WTC11 (cell line): ENCODE results near the gene DUSP15. TPM values are rescaled to one million over a fixed set of nuclear protein-coding genes. Genes with fewer than 3 reads are reported as not detected.
A peak's percentile ranks its signal among the peaks of the same experiment; 100 is the strongest.

Source experiments
- ATAC-seq: fragments of 200-7000 bp; cut with Tn5 transposase; 2 replicates; pipeline ENCODE4 v1.10.0; 2021; ENCODE audit warnings: mild to moderate bottlenecking, moderate library complexity
- CTCF ChIA-PET: fragments of 300-600 bp; sonication (Branson Sonifier 250); formaldehyde crosslinking; loops from one replicate; lab custom pipeline; 2021; ENCODE audit warnings: antibody characterized with exemption; lab: Charles Lee
- POLR2A ChIA-PET: fragments of 350-600 bp; sonication (Branson Sonifier 250); formaldehyde crosslinking; loops from one replicate; lab custom pipeline; 2021; ENCODE audit warnings: antibody characterized with exemption; lab: Charles Lee
- DNase-seq: peaks from one replicate; pipeline ENCODE4 v3.0.0; 2021; ENCODE audit warnings: low spot score
- H3K27ac Mint-ChIP-seq: 2 replicates; pipeline ENCODE4 v1.8.0; 2021; ENCODE audit warnings: mixed read lengths
- H3K27me3 Mint-ChIP-seq: 2 replicates; pipeline ENCODE4 v1.8.0; 2021; ENCODE audit warnings: low read depth, mild to moderate bottlenecking, moderate library complexity, mixed read lengths
- H3K36me3 Mint-ChIP-seq: 2 replicates; pipeline ENCODE4 v1.8.0; 2021; ENCODE audit warnings: mixed read lengths
- H3K4me1 Mint-ChIP-seq: 2 replicates; pipeline ENCODE4 v1.8.0; 2022; ENCODE audit warnings: mixed read lengths
- H3K4me3 Mint-ChIP-seq: 2 replicates; pipeline ENCODE4 v1.8.0; 2021; ENCODE audit warnings: mild to moderate bottlenecking, moderate library complexity, mixed read lengths
- H3K9me3 Mint-ChIP-seq: 2 replicates; pipeline ENCODE4 v1.8.0; 2021; ENCODE audit warnings: mixed read lengths
- ATF2 ChIP-seq: sonication (generic); formaldehyde crosslinking; IDR thresholded peaks from 2 replicates; pipeline ENCODE4 v1.8.1; 2022; ENCODE audit warnings: low read depth, missing genetic modification reagents, borderline replicate concordance
- ATF6 ChIP-seq: sonication (generic); formaldehyde crosslinking; IDR thresholded peaks from 2 replicates; pipeline ENCODE4 v1.8.1; 2023; ENCODE audit warnings: mild to moderate bottlenecking, missing genetic modification reagents
- JUN ChIP-seq: sonication (generic); formaldehyde crosslinking; IDR thresholded peaks from 2 replicates; pipeline ENCODE4 v1.8.0; 2023; ENCODE audit warnings: mild to moderate bottlenecking, missing genetic modification reagents
- MYBL2 ChIP-seq: sonication (generic); formaldehyde crosslinking; IDR thresholded peaks from 2 replicates; pipeline ENCODE4 v1.8.1; 2023; ENCODE audit warnings: mild to moderate bottlenecking, moderate library complexity, missing genetic modification reagents
- NFE2L1 ChIP-seq: sonication (generic); formaldehyde crosslinking; IDR thresholded peaks from 2 replicates; pipeline ENCODE4 v1.8.1; 2023; ENCODE audit warnings: missing genetic modification reagents
- NFYB ChIP-seq: sonication (generic); formaldehyde crosslinking; conservative IDR thresholded peaks from 2 replicates; pipeline ENCODE4 v1.8.0; 2022; ENCODE audit warnings: low read depth, missing genetic modification reagents
- NR3C1 ChIP-seq: sonication (generic); formaldehyde crosslinking; conservative IDR thresholded peaks from 2 replicates; pipeline ENCODE4 v1.8.1; 2023; ENCODE audit warnings: low read depth, mild to moderate bottlenecking, missing genetic modification reagents
- SMAD3 ChIP-seq: sonication (generic); formaldehyde crosslinking; IDR thresholded peaks from 2 replicates; pipeline ENCODE4 v1.8.0; 2022; ENCODE audit warnings: missing genetic modification reagents, mild to moderate bottlenecking, borderline replicate concordance
- ZBTB43 ChIP-seq: sonication (generic); formaldehyde crosslinking; IDR thresholded peaks from 2 replicates; pipeline ENCODE4 v1.8.1; 2023; ENCODE audit warnings: mild to moderate bottlenecking, missing genetic modification reagents
- ZNF232 ChIP-seq: sonication (generic); formaldehyde crosslinking; IDR thresholded peaks from 2 replicates; pipeline ENCODE4 v1.8.0; 2022; ENCODE audit warnings: mild to moderate bottlenecking, missing genetic modification reagents
- ZNF263 ChIP-seq: sonication (generic); formaldehyde crosslinking; IDR thresholded peaks from 2 replicates; pipeline ENCODE4 v1.8.1; 2022; ENCODE audit warnings: low read depth, mild to moderate bottlenecking, moderate library complexity, missing genetic modification reagents
- ZNF671 ChIP-seq: fragments of 250-450 bp; sonication (Bioruptor Pico); IDR thresholded peaks from 2 replicates; pipeline ENCODE4 v1.8.0; 2021; ENCODE audit warnings: mild to moderate bottlenecking
- total RNA-seq: library from RNA; stranded (reverse); gene quantifications from 3 replicates; pipeline ENCODE4 v1.2.3, GENCODE V29; 2021
- TF ChIP-seq, protein P1 (sequence below): sonication (generic); formaldehyde crosslinking; IDR thresholded peaks from 2 replicates; pipeline ENCODE4 v1.8.0; 2022; ENCODE audit warnings: mild to moderate bottlenecking, missing genetic modification reagents
- TF ChIP-seq, protein P2 (sequence below): fragments of 250-450 bp; sonication (Bioruptor Pico); IDR thresholded peaks from 2 replicates; pipeline ENCODE4 v1.9.0; 2021; ENCODE audit warnings: mild to moderate bottlenecking

Gene DUSP15
- total RNA-seq, 1 experiment from 2014 or later: 1.7 TPM

- DNase-seq: peak; percentile 41
- ATAC-seq: peak; percentile 8
- CTCF ChIA-PET: interaction anchor here (0.7 to 3.6 kb wide), 17 partner anchors 8 to 231 kb away, joined by 3 to 28 read pairs (median 6); partner anchors contain the start of genes FOXS1, PDRG1 and XKR7
- peaks cover 35% of the 10 kb centered on the region for H3K27me3 Mint-ChIP-seq
- H3K4me1 Mint-ChIP-seq: peaks cover 15% of the 10 kb centered on the region
- peak overlapping the region; percentile 72 for H3K4me3 Mint-ChIP-seq
- POLR2A ChIA-PET: interaction anchor here (1.0 to 1.6 kb wide), 4 partner anchors 9 to 108 kb away, joined by 3 to 6 read pairs (median 5); partner anchors contain the start of genes DUSP15, PDRG1 and TTLL9
- no peak overlapping the region for H3K27ac Mint-ChIP-seq
- no peaks in the 10 kb centered on the region for H3K9me3 Mint-ChIP-seq
- H3K36me3 Mint-ChIP-seq: no peaks in the 10 kb centered on the region
- TF ChIP-seq, protein P1, sequence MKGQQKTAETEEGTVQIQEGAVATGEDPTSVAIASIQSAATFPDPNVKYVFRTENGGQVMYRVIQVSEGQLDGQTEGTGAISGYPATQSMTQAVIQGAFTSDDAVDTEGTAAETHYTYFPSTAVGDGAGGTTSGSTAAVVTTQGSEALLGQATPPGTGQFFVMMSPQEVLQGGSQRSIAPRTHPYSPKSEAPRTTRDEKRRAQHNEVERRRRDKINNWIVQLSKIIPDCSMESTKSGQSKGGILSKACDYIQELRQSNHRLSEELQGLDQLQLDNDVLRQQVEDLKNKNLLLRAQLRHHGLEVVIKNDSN: no peak
- TF ChIP-seq ZNF232 (CRISPR knock-in tag) (no peak), ATF2 (no peak), NR3C1 (0 out of 2 replicates have a peak, but pooled peaks have one; percentile 49), ZNF263 (CRISPR knock-in tag) (no peak)
- TF ChIP-seq, all 79 proteins: peak for 1
These were observed 9.8 kb downstream of the DUSP15 start for GRCh38 chr20:31860390-31861134.

- ChIA-PET CTCF (interaction anchor here (0.7 to 3.6 kb wide), 15 partner anchors 8 to 171 kb away, joined by 3 to 28 read pairs (median 6); partner anchors contain the start of genes FOXS1, PDRG1 and XKR7), POLR2A (interaction anchor here (1.0 to 1.6 kb wide), 4 partner anchors 10 to 109 kb away, joined by 3 to 6 read pairs (median 5); partner anchors contain the start of genes DUSP15, PDRG1 and TTLL9)
- H3K27ac Mint-ChIP-seq: no peak overlapping the region
- H3K9me3 Mint-ChIP-seq: no peaks in the 10 kb centered on the region
- DNase-seq (no peak), ATAC-seq (no peak)
- H3K27me3 Mint-ChIP-seq: peaks cover 35% of the 10 kb centered on the region
- TF ChIP-seq, protein P2, sequence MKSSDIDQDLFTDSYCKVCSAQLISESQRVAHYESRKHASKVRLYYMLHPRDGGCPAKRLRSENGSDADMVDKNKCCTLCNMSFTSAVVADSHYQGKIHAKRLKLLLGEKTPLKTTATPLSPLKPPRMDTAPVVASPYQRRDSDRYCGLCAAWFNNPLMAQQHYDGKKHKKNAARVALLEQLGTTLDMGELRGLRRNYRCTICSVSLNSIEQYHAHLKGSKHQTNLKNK (CRISPR knock-in tag): no peak
- TF ChIP-seq ATF6 (CRISPR knock-in tag) (no peak), NFYB (CRISPR knock-in tag) (no peak), MYBL2 (CRISPR knock-in tag) (no peak), JUN (CRISPR knock-in tag) (no peak), ZNF671 (CRISPR knock-in tag) (no peak), SMAD3 (no peak), NFE2L1 (CRISPR knock-in tag) (no peak), ZBTB43 (CRISPR knock-in tag) (no peak)
- H3K4me1 Mint-ChIP-seq: peaks cover 15% of the 10 kb centered on the region
- peak overlapping the region; percentile 72 for H3K4me3 Mint-ChIP-seq
- no peaks in the 10 kb centered on the region for H3K36me3 Mint-ChIP-seq
These were observed 10.3 kb downstream of the DUSP15 start for GRCh38 chr20:31859998-31860380.
